ENCODE data around the gene NTF3.
A peak's percentile ranks its signal among the peaks of the same experiment; 100 is the strongest.

NTF3 gene

GRCh38 chr12:5409619-5410018 lies 22.3 kb upstream of the NTF3 start:
- no peak for DNase-seq
- Histone ChIP-seq H4K12ac (ENCODE audit: low read depth, low read length) (no peak overlapping the region), H3K4me2 (ENCODE audit: low read length) (no peak overlapping the region), H3K79me1 (ENCODE audit: low read length) (no peaks in the 10 kb centered on the region), H2BK5ac (ENCODE audit: low read depth, low read length, poor library complexity) (no peak overlapping the region), H3K9me3 (ENCODE audit: insufficient read depth, low read depth, low read length) (peaks cover under 1% of the 10 kb centered on the region), H3K4ac (ENCODE audit: low read depth, low read length) (no peak overlapping the region), H3K27ac (ENCODE audit: low read depth, low read length) (no peak overlapping the region), H3K36me3 (ENCODE audit: control insufficient read depth in 1 of 2, insufficient read depth in 2 of 2, low read length in 2 of 2) (no peaks in the 10 kb centered on the region), H3K23ac (ENCODE audit: low read length) (no peak overlapping the region), H4K8ac (ENCODE audit: low read depth, low read length) (no peak overlapping the region), H3K27me3 (ENCODE audit: insufficient read depth, low read length) (peaks cover 2% of the 10 kb centered on the region), H2BK12ac (ENCODE audit: low read length) (no peak overlapping the region), H2AK5ac (ENCODE audit: low read length) (no peak overlapping the region), H3K14ac (ENCODE audit: low read length) (no peak overlapping the region), H2BK120ac (ENCODE audit: insufficient read depth, low read length, poor library complexity) (no peak overlapping the region), H3K9ac (ENCODE audit: low read length) (no peak overlapping the region), H4K91ac (ENCODE audit: low read depth, low read length) (no peak overlapping the region), H3K79me2 (ENCODE audit: control insufficient read depth, insufficient read depth, low read length, poor library complexity) (no peaks in the 10 kb centered on the region), H2AFZ (ENCODE audit: insufficient read depth, low read length, poor library complexity) (no peak overlapping the region), H3K4me1 (ENCODE audit: control insufficient read depth in 1 of 2, insufficient read depth in 2 of 2, low read length in 2 of 2) (no peaks in the 10 kb centered on the region), H3K18ac (ENCODE audit: low read length) (no peak overlapping the region), H3K4me3 (ENCODE audit: low read depth, low read length) (no peak overlapping the region)
- no CpG with 5 or more reads among the region's 1 CpG for WGBS (ENCODE audit: extremely low coverage, insufficient coverage, insufficient read length)

GRCh38 chr12:5416571-5416970 lies 15.3 kb upstream of the NTF3 start:
- H3K79me1 ChIP-seq (ENCODE audit: low read length), result no peaks in the 10 kb centered on the region
- no peaks in the 10 kb centered on the region for H3K27me3 ChIP-seq (ENCODE audit: insufficient read depth, low read length)
- no peak overlapping the region for H3K4me2 ChIP-seq (ENCODE audit: low read length)
- H4K12ac ChIP-seq (ENCODE audit: low read depth, low read length), result no peak overlapping the region
- H2BK5ac ChIP-seq (ENCODE audit: low read depth, low read length, poor library complexity), result no peak overlapping the region
- H3K23ac ChIP-seq (ENCODE audit: low read length), result no peak overlapping the region
- no CpG with 5 or more reads among the region's 1 CpG for WGBS (ENCODE audit: extremely low coverage, insufficient coverage, insufficient read length)
- H2BK120ac ChIP-seq (ENCODE audit: insufficient read depth, low read length, poor library complexity), result no peak overlapping the region
- H3K79me2 ChIP-seq (ENCODE audit: control insufficient read depth, insufficient read depth, low read length, poor library complexity), result no peaks in the 10 kb centered on the region
- H3K4me3 ChIP-seq (ENCODE audit: low read depth, low read length), result no peak overlapping the region
- no peak for DNase-seq
- no peak overlapping the region for H4K91ac ChIP-seq (ENCODE audit: low read depth, low read length)
- H3K14ac ChIP-seq (ENCODE audit: low read length), result no peak overlapping the region
- H3K18ac ChIP-seq (ENCODE audit: low read length), result no peak overlapping the region
- no peak overlapping the region for H2AFZ ChIP-seq (ENCODE audit: insufficient read depth, low read length, poor library complexity)
- H4K8ac ChIP-seq (ENCODE audit: low read depth, low read length), result no peak overlapping the region
- no peaks in the 10 kb centered on the region for H3K4me1 ChIP-seq (ENCODE audit: control insufficient read depth in 1 of 2, insufficient read depth in 2 of 2, low read length in 2 of 2)
- H2BK12ac ChIP-seq (ENCODE audit: low read length), result no peak overlapping the region
- peaks cover 2% of the 10 kb centered on the region for H3K9me3 ChIP-seq (ENCODE audit: insufficient read depth, low read depth, low read length)
- H3K9ac ChIP-seq (ENCODE audit: low read length), result no peak overlapping the region
- no peaks in the 10 kb centered on the region for H3K36me3 ChIP-seq (ENCODE audit: control insufficient read depth in 1 of 2, insufficient read depth in 2 of 2, low read length in 2 of 2)
- no peak overlapping the region for H3K4ac ChIP-seq (ENCODE audit: low read depth, low read length)
- no peak overlapping the region for H3K27ac ChIP-seq (ENCODE audit: low read depth, low read length)
- no peak overlapping the region for H2AK5ac ChIP-seq (ENCODE audit: low read length)

GRCh38 chr12:5417500-5417899 lies 14.4 kb upstream of the NTF3 start:
- no peak overlapping the region for H3K9ac ChIP-seq (ENCODE audit: low read length)
- H3K18ac ChIP-seq (ENCODE audit: low read length), result no peak overlapping the region
- H3K27me3 ChIP-seq (ENCODE audit: insufficient read depth, low read length), result no peaks in the 10 kb centered on the region
- H2BK5ac ChIP-seq (ENCODE audit: low read depth, low read length, poor library complexity), result no peak overlapping the region
- H3K4me2 ChIP-seq (ENCODE audit: low read length), result no peak overlapping the region
- no peak overlapping the region for H3K27ac ChIP-seq (ENCODE audit: low read depth, low read length)
- no peak overlapping the region for H2BK12ac ChIP-seq (ENCODE audit: low read length)
- no peaks in the 10 kb centered on the region for H3K79me1 ChIP-seq (ENCODE audit: low read length)
- no peak overlapping the region for H3K14ac ChIP-seq (ENCODE audit: low read length)
- H3K4me3 ChIP-seq (ENCODE audit: low read depth, low read length), result no peak overlapping the region
- H2BK120ac ChIP-seq (ENCODE audit: insufficient read depth, low read length, poor library complexity), result no peak overlapping the region
- no peak overlapping the region for H2AFZ ChIP-seq (ENCODE audit: insufficient read depth, low read length, poor library complexity)
- no peak overlapping the region for H4K8ac ChIP-seq (ENCODE audit: low read depth, low read length)
- H4K12ac ChIP-seq (ENCODE audit: low read depth, low read length), result no peak overlapping the region
- H3K23ac ChIP-seq (ENCODE audit: low read length), result no peak overlapping the region
- H3K79me2 ChIP-seq (ENCODE audit: control insufficient read depth, insufficient read depth, low read length, poor library complexity), result no peaks in the 10 kb centered on the region
- H3K9me3 ChIP-seq (ENCODE audit: insufficient read depth, low read depth, low read length), result peaks cover 2% of the 10 kb centered on the region
- H3K36me3 ChIP-seq (ENCODE audit: control insufficient read depth in 1 of 2, insufficient read depth in 2 of 2, low read length in 2 of 2), result no peaks in the 10 kb centered on the region
- no peak overlapping the region for H2AK5ac ChIP-seq (ENCODE audit: low read length)
- H3K4ac ChIP-seq (ENCODE audit: low read depth, low read length), result no peak overlapping the region
- DNase-seq, result no peak
- H3K4me1 ChIP-seq (ENCODE audit: control insufficient read depth in 1 of 2, insufficient read depth in 2 of 2, low read length in 2 of 2), result no peaks in the 10 kb centered on the region
- no peak overlapping the region for H4K91ac ChIP-seq (ENCODE audit: low read depth, low read length)

- no peak overlapping the region for H2BK5ac ChIP-seq (ENCODE audit: low read depth, low read length, poor library complexity)
- H3K4me1 ChIP-seq (ENCODE audit: control insufficient read depth in 1 of 2, insufficient read depth in 2 of 2, low read length in 2 of 2), result peaks cover 16 to 38% of the 10 kb centered on the region in 2 experiments
- no peak overlapping the region for H3K4ac ChIP-seq (ENCODE audit: low read depth, low read length)
- H3K4me2 ChIP-seq (ENCODE audit: low read length), result peak overlapping the region; percentile 53
- H2BK120ac ChIP-seq (ENCODE audit: insufficient read depth, low read length, poor library complexity), result no peak overlapping the region
- H2AK5ac ChIP-seq (ENCODE audit: low read length), result no peak overlapping the region
- H3K14ac ChIP-seq (ENCODE audit: low read length), result no peak overlapping the region
- no peak overlapping the region for H4K12ac ChIP-seq (ENCODE audit: low read depth, low read length)
- WGBS (ENCODE audit: extremely low coverage, insufficient coverage, insufficient read length), result no CpG with 5 or more reads among the region's 14 CpGs
- peaks cover 2% of the 10 kb centered on the region for H3K79me2 ChIP-seq (ENCODE audit: control insufficient read depth, insufficient read depth, low read length, poor library complexity)
- peak overlapping the region; percentile 85 for H2BK12ac ChIP-seq (ENCODE audit: low read length)
- H3K18ac ChIP-seq (ENCODE audit: low read length), result no peak overlapping the region
- H4K8ac ChIP-seq (ENCODE audit: low read depth, low read length), result no peak overlapping the region
- peaks cover 2% of the 10 kb centered on the region for H3K79me1 ChIP-seq (ENCODE audit: low read length)
- H3K9me3 ChIP-seq (ENCODE audit: insufficient read depth, low read depth, low read length), result no peaks in the 10 kb centered on the region
- no peaks in the 10 kb centered on the region for H3K36me3 ChIP-seq (ENCODE audit: control insufficient read depth in 1 of 2, insufficient read depth in 2 of 2, low read length in 2 of 2)
- H2AFZ ChIP-seq (ENCODE audit: insufficient read depth, low read length, poor library complexity), result no peak overlapping the region
- no peak overlapping the region for H4K91ac ChIP-seq (ENCODE audit: low read depth, low read length)
- no peak overlapping the region for H3K27ac ChIP-seq (ENCODE audit: low read depth, low read length)
- no peak overlapping the region for H3K23ac ChIP-seq (ENCODE audit: low read length)
- DNase-seq, result peak in 1 of 2 donors; percentile 42
- no peak overlapping the region for H3K4me3 ChIP-seq (ENCODE audit: low read depth, low read length)
- H3K27me3 ChIP-seq (ENCODE audit: insufficient read depth, low read length), result peaks cover 14% of the 10 kb centered on the region
- no peak overlapping the region for H3K9ac ChIP-seq (ENCODE audit: low read length)
Observed at GRCh38 chr12:5428332-5429221, 3.3 kb upstream of the NTF3 start.

Data from trophoblast cell (in vitro differentiated cells and primary cell).